Uterus (tissue), 2 donors: ENCODE measurements around the gene TTK.

Experiments
- POLR2A ChIP-seq, 2 donors: fragments of 450-650 bp; IDR thresholded peaks; one replicate each; pipeline ENCODE4 v1.6.1; 2016; ENCODE audit warnings: antibody characterized with exemption in 2 of 2, mild to moderate bottlenecking in 1 of 2, moderate library complexity in 1 of 2
- TF ChIP-seq, protein P1 (sequence below), 4 experiments: fragments of 200-600 bp in 2 of 4; fragments of 450-650 bp in 2 of 4; sonication (generic) in 2 of 4; IDR thresholded peaks; one replicate each; pipeline ENCODE4 v1.5.1; 2016 to 2019; ENCODE audit warnings: antibody characterized with exemption in 4 of 4, mild to moderate bottlenecking in 2 of 4, moderate library complexity in 1 of 4

GRCh38 chr6:79969784-79970183 is 34.7 kb upstream of the TTK start:
- TF ChIP-seq, protein P1, sequence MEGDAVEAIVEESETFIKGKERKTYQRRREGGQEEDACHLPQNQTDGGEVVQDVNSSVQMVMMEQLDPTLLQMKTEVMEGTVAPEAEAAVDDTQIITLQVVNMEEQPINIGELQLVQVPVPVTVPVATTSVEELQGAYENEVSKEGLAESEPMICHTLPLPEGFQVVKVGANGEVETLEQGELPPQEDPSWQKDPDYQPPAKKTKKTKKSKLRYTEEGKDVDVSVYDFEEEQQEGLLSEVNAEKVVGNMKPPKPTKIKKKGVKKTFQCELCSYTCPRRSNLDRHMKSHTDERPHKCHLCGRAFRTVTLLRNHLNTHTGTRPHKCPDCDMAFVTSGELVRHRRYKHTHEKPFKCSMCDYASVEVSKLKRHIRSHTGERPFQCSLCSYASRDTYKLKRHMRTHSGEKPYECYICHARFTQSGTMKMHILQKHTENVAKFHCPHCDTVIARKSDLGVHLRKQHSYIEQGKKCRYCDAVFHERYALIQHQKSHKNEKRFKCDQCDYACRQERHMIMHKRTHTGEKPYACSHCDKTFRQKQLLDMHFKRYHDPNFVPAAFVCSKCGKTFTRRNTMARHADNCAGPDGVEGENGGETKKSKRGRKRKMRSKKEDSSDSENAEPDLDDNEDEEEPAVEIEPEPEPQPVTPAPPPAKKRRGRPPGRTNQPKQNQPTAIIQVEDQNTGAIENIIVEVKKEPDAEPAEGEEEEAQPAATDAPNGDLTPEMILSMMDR (IDR thresholded peaks at IDR 0.05), result no peak
- no peak for TF ChIP-seq POLR2A (IDR thresholded peaks at IDR 0.05)
